ENCODE measurements around the gene PKP2.

DNA sequence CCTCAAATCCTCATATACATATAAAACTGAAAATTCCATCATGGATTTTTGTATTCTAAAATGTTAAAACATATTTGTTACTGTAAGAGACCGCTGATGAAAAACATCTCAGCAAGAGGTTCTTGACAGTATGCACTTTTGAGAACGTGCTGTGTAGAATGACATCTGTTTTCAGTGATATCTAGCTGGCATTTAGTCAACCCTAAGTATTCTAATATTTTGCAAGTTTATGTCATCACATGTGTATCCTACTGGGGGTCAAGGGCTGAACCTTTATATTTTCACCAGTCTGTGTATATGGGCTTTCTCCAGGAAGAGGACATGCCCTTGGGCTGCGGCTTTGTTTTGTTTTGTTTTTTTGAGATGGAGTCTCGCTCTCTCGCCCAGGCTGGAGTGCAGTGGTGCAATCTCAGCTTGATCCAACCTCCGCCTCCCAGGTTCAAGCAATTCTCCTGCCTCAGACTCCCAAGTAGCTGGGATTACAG lies 118.8 kb downstream of the PKP2 start:
- TF ChIP-seq, protein P1, sequence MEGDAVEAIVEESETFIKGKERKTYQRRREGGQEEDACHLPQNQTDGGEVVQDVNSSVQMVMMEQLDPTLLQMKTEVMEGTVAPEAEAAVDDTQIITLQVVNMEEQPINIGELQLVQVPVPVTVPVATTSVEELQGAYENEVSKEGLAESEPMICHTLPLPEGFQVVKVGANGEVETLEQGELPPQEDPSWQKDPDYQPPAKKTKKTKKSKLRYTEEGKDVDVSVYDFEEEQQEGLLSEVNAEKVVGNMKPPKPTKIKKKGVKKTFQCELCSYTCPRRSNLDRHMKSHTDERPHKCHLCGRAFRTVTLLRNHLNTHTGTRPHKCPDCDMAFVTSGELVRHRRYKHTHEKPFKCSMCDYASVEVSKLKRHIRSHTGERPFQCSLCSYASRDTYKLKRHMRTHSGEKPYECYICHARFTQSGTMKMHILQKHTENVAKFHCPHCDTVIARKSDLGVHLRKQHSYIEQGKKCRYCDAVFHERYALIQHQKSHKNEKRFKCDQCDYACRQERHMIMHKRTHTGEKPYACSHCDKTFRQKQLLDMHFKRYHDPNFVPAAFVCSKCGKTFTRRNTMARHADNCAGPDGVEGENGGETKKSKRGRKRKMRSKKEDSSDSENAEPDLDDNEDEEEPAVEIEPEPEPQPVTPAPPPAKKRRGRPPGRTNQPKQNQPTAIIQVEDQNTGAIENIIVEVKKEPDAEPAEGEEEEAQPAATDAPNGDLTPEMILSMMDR (IDR thresholded peaks at IDR 0.05; ENCODE audit: low read depth, low read length): no peak
- no peak for TF ChIP-seq EZH2phosphoT487 (IDR thresholded peaks at IDR 0.05; ENCODE audit: low read depth)

All from OCI-LY3 (cell line).